ENCODE data around the gene CPXM2.

GRCh38 chr10:123761038-123761428 lies 130.6 kb downstream of the CPXM2 start:
- no peak for TF ChIP-seq SIN3A (IDR thresholded peaks at IDR 0.05; ENCODE audit: borderline replicate concordance, insufficient read depth, low read depth, low read length)
- TF ChIP-seq CTCF (IDR thresholded peaks at IDR 0.05), result no peak
- TF ChIP-seq POLR2AphosphoS5 (IDR thresholded peaks at IDR 0.05; ENCODE audit: low read depth, low read length), result no peak
- no peak for TF ChIP-seq TCF7L2 (IDR thresholded peaks at IDR 0.05; ENCODE audit: low read depth, low read length)
- no peak for TF ChIP-seq REST (IDR thresholded peaks at IDR 0.05; ENCODE audit: insufficient read depth in 1 of 2, low read depth in 2 of 2, low read length in 1 of 2)

Measured in Panc1 (cell line).